GM10847 (cell line): ENCODE data around the gene XYLT2.

Experiments used
- POLR2A ChIP-seq: IDR thresholded peaks from 2 replicates; pipeline ENCODE4 v1.6.1; 2011; ENCODE audit not compliant: insufficient read length; ENCODE audit errors: extremely low read depth

The XYLT2 gene

GRCh38 chr17:50345432-50346312, at the start of gene XYLT2:
XYLT2 (plus strand) TSS chr17:50346126; CDS start chr17:50346141, 15 bp downstream.
- TF ChIP-seq POLR2A, result peak; percentile 68

GRCh38 chr17:50297407-50297865, 48.5 kb upstream of the XYLT2 start:
- no peak for TF ChIP-seq POLR2A

GRCh38 chr17:50298018-50298417, 47.9 kb upstream of the XYLT2 start:
- no peak for TF ChIP-seq POLR2A

GRCh38 chr17:50299776-50300175, 46.1 kb upstream of the XYLT2 start:
- TF ChIP-seq POLR2A, result no peak

GRCh38 chr17:50301891-50302584, 43.9 kb upstream of the XYLT2 start:
- TF ChIP-seq POLR2A, result no peak

- TF ChIP-seq POLR2A, result no peak
Measured at GRCh38 chr17:50303051-50303450, 42.9 kb upstream of the XYLT2 start.

GRCh38 chr17:50303596-50303995, 42.3 kb upstream of the XYLT2 start:
- no peak for TF ChIP-seq POLR2A

- TF ChIP-seq POLR2A, result no peak
Measured at GRCh38 chr17:50304781-50305404, 41.0 kb upstream of the XYLT2 start.

- TF ChIP-seq POLR2A, result no peak
Measured at GRCh38 chr17:50307654-50308053, 38.3 kb upstream of the XYLT2 start.

- no peak for TF ChIP-seq POLR2A
Measured at GRCh38 chr17:50308666-50309065, 37.3 kb upstream of the XYLT2 start.

- no peak for TF ChIP-seq POLR2A
Measured at GRCh38 chr17:50310455-50311111, 35.3 kb upstream of the XYLT2 start.

- no peak for TF ChIP-seq POLR2A
Measured at GRCh38 chr17:50311112-50311460, 34.8 kb upstream of the XYLT2 start.

- no peak for TF ChIP-seq POLR2A
Measured at GRCh38 chr17:50311483-50311882, 34.4 kb upstream of the XYLT2 start.

- TF ChIP-seq POLR2A, result no peak
Measured at GRCh38 chr17:50312308-50312707, 33.6 kb upstream of the XYLT2 start.

GRCh38 chr17:50314456-50315011, 31.4 kb upstream of the XYLT2 start:
- no peak for TF ChIP-seq POLR2A
